Right kidney (tissue), 9 donors: ENCODE results near the gene STX17.
"Not testable (repeated sequence)": the region's sequence is repeated elsewhere in the genome, so short reads cannot be mapped to it uniquely, and the experiment has no call there.

Experiments used
- DNase-seq: peaks from one replicate; pipeline ENCODE4 v3.0.0-alpha.2; 2016
- long read RNA-seq, 8 donors: transcript quantifications; one replicate each; lab custom pipeline, GENCODE V29; 2026

STX17 gene
- long read RNA-seq, donor 1, transcript STX17-201 (8 exons, 2,713 nt), result major isoform, 10 of 23 reads
- long read RNA-seq, donor 1, partial matches to known transcripts, result 12 of 23 reads
- long read RNA-seq, donor 1, other reads (novel, unspliced or antisense), result 0 of 23 reads
- long read RNA-seq, donor 2, partial matches to known transcripts, result 9 of 14 reads
- long read RNA-seq, donor 2, other reads (novel, unspliced or antisense), result 0 of 14 reads
- long read RNA-seq, donor 3, transcript STX17-201 (8 exons, 2,713 nt), result major isoform, 7 of 7 reads
- long read RNA-seq, donor 3, partial matches to known transcripts, result 0 of 7 reads
- long read RNA-seq, donor 3, other reads (novel, unspliced or antisense), result 0 of 7 reads
- long read RNA-seq, donor 4, transcript STX17-201 (8 exons, 2,713 nt), result major isoform, 8 of 12 reads
- long read RNA-seq, donor 4, partial matches to known transcripts, result 0 of 12 reads
- long read RNA-seq, donor 4, other reads (novel, unspliced or antisense), result 0 of 12 reads
- long read RNA-seq, donor 5, transcript STX17-201 (8 exons, 2,713 nt), result major isoform, 9 of 9 reads
- long read RNA-seq, donor 5, partial matches to known transcripts, result 0 of 9 reads
- long read RNA-seq, donor 5, other reads (novel, unspliced or antisense), result 0 of 9 reads
- long read RNA-seq, donor 6, transcript STX17-201 (8 exons, 2,713 nt), result major isoform, 11 of 13 reads
- long read RNA-seq, donor 6, partial matches to known transcripts, result 0 of 13 reads
- long read RNA-seq, donor 6, other reads (novel, unspliced or antisense), result 0 of 13 reads
- long read RNA-seq, donor 7, transcript STX17-201 (8 exons, 2,713 nt), result major isoform, 11 of 181 reads
- long read RNA-seq, donor 7, partial matches to known transcripts, result 87 of 181 reads
- long read RNA-seq, donor 7, other reads (novel, unspliced or antisense), result 81 of 181 reads
- long read RNA-seq, donor 8, transcript STX17-201 (8 exons, 2,713 nt), result major isoform, 8 of 9 reads
- long read RNA-seq, donor 8, partial matches to known transcripts, result 0 of 9 reads
- long read RNA-seq, donor 8, other reads (novel, unspliced or antisense), result 0 of 9 reads

DNA sequence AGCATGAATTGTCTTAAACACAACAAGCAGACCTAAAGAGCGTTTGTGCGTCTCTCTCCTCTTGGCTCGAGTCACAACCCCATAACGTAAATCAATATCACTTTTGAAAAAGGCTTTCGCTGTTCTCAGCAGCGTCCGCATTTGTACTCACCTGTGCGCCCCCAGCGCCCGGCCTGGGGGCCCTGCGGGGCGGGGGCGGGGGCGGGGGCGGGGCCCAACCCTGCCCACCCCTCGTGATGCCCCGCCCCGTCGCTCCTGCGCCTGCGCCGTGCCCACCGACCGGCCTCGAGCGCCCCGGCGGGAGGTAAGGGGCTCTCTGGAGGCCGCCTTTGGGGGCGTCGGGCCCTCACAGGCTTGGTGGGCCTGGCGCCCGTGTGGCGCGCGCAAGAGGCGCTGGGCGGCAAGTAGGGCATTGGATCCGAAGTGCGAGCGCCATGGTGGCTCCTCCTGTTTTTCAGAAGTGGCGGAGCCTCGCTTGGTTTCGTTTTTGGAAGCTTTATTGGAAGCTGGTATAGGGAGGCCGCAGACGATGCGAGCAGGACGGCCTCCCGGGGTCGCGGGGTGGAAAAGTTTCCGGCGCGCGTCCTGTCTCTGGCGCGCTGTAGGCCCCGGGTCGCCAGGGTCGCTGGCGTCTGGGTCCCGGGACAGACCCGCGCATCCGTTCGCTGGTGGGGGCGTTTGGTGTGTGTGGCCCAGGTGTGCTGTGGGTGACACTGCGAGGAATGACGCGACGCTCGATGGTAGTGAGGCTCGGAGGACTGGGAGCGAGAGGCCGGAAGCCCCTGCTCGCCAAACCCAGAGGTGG is at the start of gene STX17:
STX17 (plus strand) TSS at position 252 of the 805 bp plus-strand sequence. CDS start 8,586 bp downstream, outside the sequence.
- peak; percentile 98 for DNase-seq

GRCh38 chr9:99857576-99857975 is 48.9 kb upstream of the STX17 start:
- not testable (repeated sequence) for DNase-seq

GRCh38 chr9:99858087-99858486 is 48.4 kb upstream of the STX17 start:
- no peak for DNase-seq

DNA sequence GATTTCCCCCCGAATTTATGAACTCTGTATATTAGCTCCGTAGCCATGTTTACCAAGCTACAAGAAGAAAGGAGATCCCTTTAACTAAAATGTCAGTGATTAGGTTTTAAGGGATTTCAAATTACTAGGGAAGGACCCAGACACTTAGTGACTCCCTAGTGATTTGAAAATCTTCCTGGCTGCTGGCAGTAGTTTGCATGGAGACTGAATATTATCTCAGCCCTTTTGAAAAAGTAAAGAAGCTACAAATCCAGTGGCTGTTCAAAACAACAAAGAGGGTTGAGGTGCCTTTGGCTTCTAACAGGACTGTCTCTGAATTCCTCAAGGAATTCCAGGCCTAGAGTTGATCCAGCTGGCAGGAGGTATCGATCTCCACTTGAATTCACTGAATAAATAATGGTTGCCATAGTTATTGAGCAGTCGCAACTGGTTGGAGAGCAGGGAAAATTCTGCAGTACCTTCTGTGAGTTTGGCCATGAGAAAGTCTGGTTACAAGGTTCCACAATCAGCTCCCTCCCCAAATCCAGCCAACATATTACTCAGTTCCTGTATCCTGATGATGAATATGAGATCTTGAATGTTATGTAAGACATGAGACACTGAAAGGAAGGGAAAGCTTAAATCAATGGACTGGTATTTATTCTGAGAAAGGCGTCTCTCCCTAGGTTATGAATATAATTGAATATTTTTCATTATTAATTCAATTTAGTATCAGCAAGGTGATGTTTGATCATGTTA is 47.0 kb upstream of the STX17 start:
- DNase-seq, result no peak

GRCh38 chr9:99860266-99860665 is 46.2 kb upstream of the STX17 start:
- peak; percentile 5 for DNase-seq

DNA sequence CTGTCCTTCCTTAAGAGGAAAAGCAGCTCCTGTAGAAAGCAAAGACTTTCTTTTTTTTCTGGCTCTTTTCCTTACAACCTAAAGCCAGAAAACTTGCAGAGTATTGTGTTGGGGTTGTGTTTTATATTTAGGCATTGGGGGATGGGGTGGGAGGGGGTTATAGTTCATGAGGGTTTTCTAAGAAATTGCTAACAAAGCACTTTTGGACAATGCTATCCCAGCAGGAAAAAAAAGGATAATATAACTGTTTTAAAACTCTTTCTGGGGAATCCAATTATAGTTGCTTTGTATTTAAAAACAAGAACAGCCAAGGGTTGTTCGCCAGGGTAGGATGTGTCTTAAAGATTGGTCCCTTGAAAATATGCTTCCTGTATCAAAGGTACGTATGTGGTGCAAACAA is 42.5 kb upstream of the STX17 start:
- DNase-seq, result no peak

GRCh38 chr9:99866398-99866797 is 40.1 kb upstream of the STX17 start:
- DNase-seq, result no peak

GRCh38 chr9:99867536-99867935 is 38.9 kb upstream of the STX17 start:
- no peak for DNase-seq

DNA sequence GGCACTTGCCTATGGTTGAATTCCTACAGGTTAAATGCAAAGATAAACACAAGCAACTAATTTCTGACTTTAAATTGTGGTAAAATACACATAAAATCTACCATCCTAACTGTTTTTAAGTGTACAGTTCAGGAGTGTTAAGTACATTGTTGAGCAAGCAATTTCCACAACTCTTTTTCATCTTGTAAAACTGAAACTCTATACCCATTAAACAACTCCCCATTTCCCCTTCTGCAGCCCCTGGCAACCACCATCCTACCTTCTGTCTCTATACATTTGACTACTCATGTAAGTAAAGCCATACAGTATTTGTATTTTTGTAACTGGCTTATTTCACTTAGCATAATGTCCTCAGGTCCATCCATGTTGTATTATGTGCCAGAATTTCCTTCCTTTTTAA is 38.5 kb upstream of the STX17 start:
- DNase-seq, result no peak

DNA sequence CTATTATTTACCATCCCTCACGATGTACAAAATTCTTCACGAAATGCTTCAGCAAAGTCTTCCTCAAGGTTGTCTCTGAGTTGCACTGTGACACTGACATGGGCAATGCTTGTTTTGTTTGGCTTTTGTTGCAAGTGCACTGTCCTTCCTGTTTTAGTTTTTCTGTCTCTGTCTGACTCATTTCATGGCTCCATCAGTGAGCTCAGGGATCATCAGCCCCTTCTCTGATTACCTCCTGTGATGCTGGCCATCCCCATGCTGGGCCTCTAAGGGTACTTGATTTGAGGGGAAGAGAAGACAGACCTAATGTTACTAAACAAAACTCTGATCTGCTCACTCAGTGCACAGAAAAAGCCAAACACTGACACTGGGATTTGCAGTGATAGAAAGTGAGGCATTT is 37.6 kb upstream of the STX17 start:
- no peak for DNase-seq

- DNase-seq, result no peak
Observed at GRCh38 chr9:99870126-99870525, 36.3 kb upstream of the STX17 start.

- no peak for DNase-seq
Observed at GRCh38 chr9:99873531-99873930, 32.9 kb upstream of the STX17 start.

- no peak for DNase-seq
Observed at GRCh38 chr9:99873943-99874584, 32.4 kb upstream of the STX17 start.

DNA sequence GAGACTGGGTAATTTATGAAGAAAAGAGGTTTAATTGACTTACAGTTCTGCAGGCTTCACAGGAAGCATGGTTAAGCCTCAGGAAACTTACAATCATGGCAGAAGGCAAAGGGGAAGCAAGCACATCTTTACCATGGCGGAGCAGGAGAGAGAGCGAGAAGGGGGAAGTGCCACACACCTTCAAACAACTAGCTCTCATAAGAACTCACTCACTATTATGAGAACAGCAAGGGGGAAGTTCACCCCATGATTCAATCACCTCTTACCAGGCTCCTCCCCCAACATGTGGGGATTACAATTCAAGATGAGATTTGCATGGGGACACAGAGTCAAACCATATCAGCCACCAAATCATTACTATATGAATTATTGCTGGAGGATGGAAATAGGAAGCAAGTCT is 30.3 kb upstream of the STX17 start:
- no peak for DNase-seq

- DNase-seq, result no peak
Observed at GRCh38 chr9:99878651-99879050, 27.8 kb upstream of the STX17 start.

DNA sequence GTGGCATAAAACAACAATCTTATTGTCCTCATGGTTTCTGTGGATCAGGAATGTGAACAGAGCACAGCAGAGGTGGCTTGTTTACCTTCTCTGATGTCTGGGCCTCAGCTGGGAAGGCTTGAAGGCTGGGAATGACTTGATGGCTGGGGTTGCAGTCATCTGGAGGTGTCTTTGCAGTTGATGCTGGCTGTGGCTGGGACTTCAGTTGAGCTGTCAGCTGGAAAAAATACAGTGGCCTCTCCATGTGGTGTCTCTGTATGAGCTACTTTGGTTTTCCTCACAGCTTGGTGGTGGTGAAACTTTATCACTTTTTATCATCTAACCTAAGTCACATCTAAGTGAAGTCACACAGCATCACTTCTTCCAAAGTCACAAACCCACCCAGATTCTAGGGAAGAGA is 24.7 kb upstream of the STX17 start:
- DNase-seq, result no peak

DNA sequence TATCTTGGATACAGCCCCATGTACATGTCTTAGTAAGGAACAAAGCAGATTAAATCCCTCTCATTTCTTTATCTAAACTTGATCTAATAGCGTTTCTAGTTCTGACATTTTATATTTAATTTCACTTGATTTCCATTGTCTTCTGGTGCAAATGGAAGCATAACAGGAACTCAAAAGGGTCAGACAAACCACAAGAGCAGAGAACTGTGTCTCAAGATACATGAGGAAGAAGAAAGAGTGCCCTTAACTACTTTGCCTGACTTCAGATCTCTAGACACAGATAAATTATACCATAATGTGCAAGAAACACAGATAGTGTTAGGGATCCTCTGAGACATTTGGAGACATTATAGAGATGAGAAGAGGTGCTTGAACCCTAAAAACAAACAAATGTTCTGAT is 20.7 kb upstream of the STX17 start:
- no peak for DNase-seq

DNA sequence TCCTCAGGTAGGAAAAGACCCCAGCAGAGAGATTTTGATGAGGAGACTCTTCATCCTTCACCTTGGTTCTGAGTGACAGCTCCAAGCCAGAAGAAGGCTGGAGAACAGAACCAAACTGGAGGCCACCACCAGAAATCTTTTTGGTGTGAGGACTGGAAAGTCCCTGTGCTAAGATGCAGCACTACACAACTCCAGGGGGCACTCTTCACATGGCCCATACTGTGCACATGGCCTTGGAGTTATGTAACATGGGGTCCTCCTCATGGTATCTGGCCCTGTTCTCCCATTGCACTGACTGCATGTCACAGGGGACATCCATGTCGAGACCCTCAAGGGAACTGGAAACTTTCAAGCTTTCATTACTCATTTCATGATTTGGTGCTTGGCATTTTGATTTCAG is 17.3 kb upstream of the STX17 start:
- DNase-seq, result no peak

DNA sequence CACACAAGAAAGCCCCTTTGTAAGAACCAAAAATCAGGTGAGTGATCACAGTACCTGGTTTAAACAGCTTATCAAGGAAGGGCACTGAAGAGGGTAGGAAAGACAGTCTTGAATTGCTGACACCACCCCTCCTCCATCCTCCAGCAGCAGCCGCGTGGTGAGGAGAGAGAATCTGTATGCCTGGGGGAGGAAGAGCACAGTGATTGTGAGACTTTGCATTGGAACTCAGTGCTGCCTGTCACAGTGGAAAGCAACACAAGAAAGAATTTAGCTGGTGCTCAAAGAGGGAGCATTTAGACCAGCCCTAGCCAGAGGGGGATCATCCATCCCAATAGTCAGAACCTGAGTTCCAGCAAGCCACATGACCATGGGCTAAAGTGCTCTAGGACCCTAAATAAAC is 11.6 kb upstream of the STX17 start:
- no peak for DNase-seq

- no peak for DNase-seq
Observed at GRCh38 chr9:99895510-99895909, 10.9 kb upstream of the STX17 start.

- DNase-seq, result no peak
Observed at GRCh38 chr9:99896119-99896518, 10.3 kb upstream of the STX17 start.
